GM18526 (cell line): ENCODE results near the gene GP5.

Source experiments
- POLR2A ChIP-seq: IDR thresholded peaks from 3 replicates; pipeline ENCODE4 v1.6.1; 2011; ENCODE audit not compliant: insufficient read length; ENCODE audit errors: extremely low read depth

The GP5 gene

DNA sequence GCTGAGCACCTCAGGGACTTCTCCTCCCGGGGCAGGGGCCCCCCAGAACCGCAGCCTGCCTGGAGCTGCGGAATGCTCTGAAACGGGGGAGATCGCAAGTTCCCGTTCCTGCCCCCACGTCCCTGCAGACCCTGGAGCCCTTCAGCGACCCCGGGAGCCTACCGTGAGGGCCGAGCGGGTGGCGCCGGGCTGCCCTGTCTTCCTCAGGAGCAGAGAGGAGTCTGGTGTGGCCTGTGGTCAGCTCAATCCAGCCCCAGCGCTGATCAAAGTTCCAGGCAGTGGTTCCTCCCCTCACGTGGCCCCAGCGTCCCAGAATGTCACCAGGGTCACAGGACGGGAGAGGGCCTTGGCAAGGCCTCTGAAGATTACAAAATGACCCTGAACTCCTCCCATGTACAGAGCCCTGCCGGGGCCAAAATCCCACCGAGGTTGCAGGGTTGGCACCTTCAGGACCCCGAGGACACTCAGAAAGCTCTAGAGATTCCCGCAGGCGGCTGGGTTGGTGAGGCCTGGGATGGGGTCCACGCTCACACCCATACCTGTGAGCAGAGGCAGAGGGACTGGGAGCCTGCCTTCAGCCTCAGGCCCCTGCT lies 47.9 kb downstream of the GP5 start, which contains the start of gene CPN2:
Gene CPN2, minus strand, starts transcription at position 249 of the 593 bp plus-strand sequence. CDS start 8,626 bp downstream, outside the sequence.
- TF ChIP-seq POLR2A = no peak

DNA sequence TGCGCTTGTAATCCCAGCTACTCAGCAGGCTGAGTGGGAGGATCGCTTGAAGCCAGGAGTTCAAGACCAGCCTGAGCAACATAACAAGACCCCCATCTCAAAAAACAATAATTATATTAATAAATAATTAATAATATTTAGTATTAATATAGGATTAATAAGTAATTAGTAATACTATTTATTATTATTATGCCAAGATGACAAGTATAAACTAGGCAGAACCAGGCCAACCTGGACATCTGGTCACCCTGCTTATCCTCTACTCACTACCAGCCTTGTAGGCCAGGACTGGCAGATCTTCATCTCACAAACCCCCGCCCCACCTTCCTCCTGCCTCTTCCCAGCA lies 48.4 kb downstream of the GP5 start:
- no peak for TF ChIP-seq POLR2A

DNA sequence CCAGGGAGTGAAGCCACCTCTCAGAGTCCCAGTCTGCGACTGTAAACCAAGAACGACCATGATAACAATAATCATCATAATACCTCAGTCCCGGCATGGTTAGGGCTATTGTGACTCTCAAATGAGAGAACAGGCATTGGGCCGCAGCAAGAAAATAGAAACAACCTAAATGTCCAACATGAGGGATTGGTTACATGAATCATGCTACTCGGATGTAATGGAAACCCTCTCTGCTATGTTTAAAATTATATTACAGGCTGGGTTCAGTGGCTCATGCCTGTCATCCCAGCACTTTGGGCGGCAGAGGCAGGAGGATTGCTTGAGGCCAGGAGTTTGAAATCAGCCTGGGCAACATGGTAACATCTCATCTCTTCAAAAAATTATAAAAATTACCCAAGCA lies 50.7 kb downstream of the GP5 start:
- no peak for TF ChIP-seq POLR2A

DNA sequence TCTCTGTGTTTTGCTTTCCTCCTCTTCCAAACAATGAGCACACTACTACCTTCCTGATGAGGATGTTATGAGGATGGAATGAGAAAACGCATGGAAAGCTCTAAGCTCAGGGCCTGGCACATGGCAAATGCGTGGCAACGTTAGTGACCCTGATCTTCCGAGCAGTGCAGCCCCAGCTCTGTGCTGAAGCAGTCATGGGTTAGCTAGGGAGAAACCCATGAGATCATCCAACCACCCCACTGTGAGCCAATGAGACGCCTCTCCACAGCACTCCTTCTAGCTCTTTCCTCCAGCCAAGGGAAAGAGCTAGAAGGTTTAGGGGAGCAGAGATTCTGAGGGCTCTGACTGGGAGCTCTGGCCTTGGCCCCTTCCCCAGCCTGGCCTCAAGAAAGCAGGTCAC lies 52.4 kb downstream of the GP5 start:
- TF ChIP-seq POLR2A = no peak

DNA sequence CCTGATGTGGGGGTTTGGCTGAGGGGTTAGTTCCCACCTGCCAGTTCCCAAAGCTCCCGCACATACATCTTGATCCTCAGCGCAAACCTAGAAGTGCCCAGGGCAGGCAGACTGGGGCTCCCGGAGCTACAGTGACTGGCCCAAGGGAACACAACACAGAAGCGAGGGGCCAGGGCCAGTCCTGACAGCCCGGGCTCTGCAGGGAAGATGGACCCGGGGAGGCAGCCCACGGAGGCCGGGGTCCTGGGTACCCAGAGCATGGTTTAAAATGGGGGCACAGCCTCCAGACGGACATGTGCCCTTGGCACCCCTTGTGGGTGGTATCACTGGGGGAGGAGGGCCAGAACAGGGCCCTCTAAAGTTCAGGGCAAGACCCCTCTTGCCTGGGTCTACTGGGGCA lies 53.0 kb downstream of the GP5 start:
- no peak for TF ChIP-seq POLR2A
